Tibial nerve (tissue), 4 donors: ENCODE measurements around the gene ZFAND3. TPM values are rescaled to one million over a fixed set of nuclear protein-coding genes. Genes with fewer than 3 reads are reported as not detected.

Source experiments
- DNase-seq, 2 donors: peaks; one replicate each; pipeline ENCODE4 v3.0.0-alpha.2; 2019; ENCODE audit warnings: low spot score in 2 of 2
- H3K27ac ChIP-seq, 4 donors: fragments of 200-600 bp; sonication (generic) in 3 of 4; one replicate each; pipeline ENCODE4 v1.5.1; 2017 to 2019; ENCODE audit warnings: mild to moderate bottlenecking in 1 of 4
- H3K27me3 ChIP-seq, 2 donors: fragments of 200-600 bp; sonication (generic) in 1 of 2; one replicate each; pipeline versions ENCODE4 v1.5.1 to v1.6.0; 2017 to 2019
- H3K36me3 ChIP-seq, 3 donors: fragments of 200-600 bp; sonication (generic); one replicate each; pipeline ENCODE4 v1.5.1; 2018 to 2019
- H3K4me1 ChIP-seq, 4 donors: fragments of 200-600 bp; sonication (generic) in 3 of 4; one replicate each; pipeline ENCODE4 v1.5.1; 2017 to 2019
- H3K4me3 ChIP-seq, 4 donors: fragments of 200-600 bp; sonication (generic) in 3 of 4; one replicate each; pipeline ENCODE4 v1.5.1; 2017 to 2019; ENCODE audit warnings: mild to moderate bottlenecking in 1 of 4, moderate library complexity in 1 of 4
- H3K9me3 ChIP-seq, 4 donors: fragments of 200-600 bp; sonication (generic) in 3 of 4; one replicate each; pipeline ENCODE4 v1.5.1; 2017 to 2019
- CTCF ChIP-seq, 5 experiments: fragments of 200-600 bp in 3 of 5; fragments of 450-650 bp in 2 of 5; sonication (generic) in 3 of 5; IDR thresholded peaks; one replicate each; pipeline ENCODE4 v1.5.1; 2016 to 2019; ENCODE audit warnings: antibody characterized with exemption in 5 of 5, mild to moderate bottlenecking in 3 of 5, moderate library complexity in 2 of 5
- EP300 ChIP-seq, 2 donors: sonication (generic); formaldehyde crosslinking; IDR thresholded peaks; one replicate each; pipeline ENCODE4 v1.6.1; 2017; ENCODE audit warnings: antibody characterized with exemption in 2 of 2, mild to moderate bottlenecking in 1 of 2
- POLR2A ChIP-seq, 2 donors: fragments of 450-650 bp; IDR thresholded peaks; one replicate each; pipeline ENCODE4 v1.6.1; 2017; ENCODE audit warnings: antibody characterized with exemption in 2 of 2, mild to moderate bottlenecking in 2 of 2, moderate library complexity in 2 of 2
- WGBS, 2 donors: methylation state at CpG; one replicate each; pipeline ENCODE4 v1.1.5; 2018; 5-methylcytosine and 5-hydroxymethylcytosine counted together
- total RNA-seq, 4 donors: library from RNA; depleted of rRNA; stranded (reverse); fragments of >200 nt; gene quantifications; one replicate each; pipeline ENCODE4 v1.1.0, GENCODE V29; 2016

Gene ZFAND3
- total RNA-seq, 4 donors from 2014 or later = 30.1 to 47.9 (median 39.1) TPM

- peaks cover 0 to 5% (median 0%) of the 10 kb centered on the region in 4 donors for H3K4me1 ChIP-seq
- H3K27me3 ChIP-seq = no peaks in the 10 kb centered on the region
- H3K36me3 ChIP-seq = peaks cover 0 to 17% (median 0%) of the 10 kb centered on the region in 3 donors
- DNase-seq = no peak
- no peak overlapping the region for H3K4me3 ChIP-seq
- H3K27ac ChIP-seq = no peak overlapping the region
- peaks cover 0 to 15% (median 1%) of the 10 kb centered on the region in 4 donors for H3K9me3 ChIP-seq
- WGBS, 2 donors = 94 to 95% methylated on average over 5 of the region's 5 CpGs
- no peak for TF ChIP-seq POLR2A (IDR thresholded peaks at IDR 0.05)
- TF ChIP-seq EP300 (IDR thresholded peaks at IDR 0.05) = no peak
- no peak for TF ChIP-seq CTCF (IDR thresholded peaks at IDR 0.05)
Observed at GRCh38 chr6:37894585-37894984, 75.1 kb downstream of the ZFAND3 start.

GRCh38 chr6:37897321-37897720, 77.8 kb downstream of the ZFAND3 start:
- peaks cover 0 to 17% (median 0%) of the 10 kb centered on the region in 3 donors for H3K36me3 ChIP-seq
- H3K27ac ChIP-seq = no peak overlapping the region
- WGBS, 2 donors = 86 to 87% methylated on average over 5 of the region's 5 CpGs

GRCh38 chr6:37897818-37898515, 78.4 kb downstream of the ZFAND3 start:
- Histone ChIP-seq H3K4me1 (peaks cover 0 to 10% (median 0%) of the 10 kb centered on the region in 4 donors), H3K27ac (no peak overlapping the region), H3K36me3 (peaks cover 0 to 17% (median 0%) of the 10 kb centered on the region in 3 donors), H3K27me3 (no peaks in the 10 kb centered on the region), H3K9me3 (peaks cover 0 to 15% (median 1%) of the 10 kb centered on the region in 4 donors), H3K4me3 (no peak overlapping the region)
- no peak for TF ChIP-seq CTCF (IDR thresholded peaks at IDR 0.05)
- 91 to 92% methylated on average over 4 of the region's 4 CpGs for WGBS, 2 donors
- DNase-seq = no peak

More at GRCh38 chr6:37897321-37897720, 77.8 kb downstream of the ZFAND3 start:
- DNase-seq = no peak
- peaks cover 0 to 15% (median 1%) of the 10 kb centered on the region in 4 donors for H3K9me3 ChIP-seq
- no peaks in the 10 kb centered on the region for H3K27me3 ChIP-seq
- no peak for TF ChIP-seq CTCF (IDR thresholded peaks at IDR 0.05)
- TF ChIP-seq POLR2A (IDR thresholded peaks at IDR 0.05) = no peak
- TF ChIP-seq EP300 (IDR thresholded peaks at IDR 0.05) = no peak
- peaks cover 0 to 10% (median 0%) of the 10 kb centered on the region in 4 donors for H3K4me1 ChIP-seq
- H3K4me3 ChIP-seq = no peak overlapping the region

- Histone ChIP-seq H3K27ac (no peak overlapping the region), H3K27me3 (no peaks in the 10 kb centered on the region), H3K36me3 (no peaks in the 10 kb centered on the region), H3K9me3 (no peaks in the 10 kb centered on the region), H3K4me3 (no peak overlapping the region), H3K4me1 (peaks cover 0 to 29% (median 2%) of the 10 kb centered on the region in 4 donors)
- DNase-seq = no peak
- TF ChIP-seq POLR2A (IDR thresholded peaks at IDR 0.05) (no peak), CTCF (IDR thresholded peaks at IDR 0.05) (no peak), EP300 (IDR thresholded peaks at IDR 0.05) (no peak)
- WGBS, 2 donors = 64 to 66% methylated on average over 9 of the region's 9 CpGs
Observed at GRCh38 chr6:37903351-37904340, 84.1 kb downstream of the ZFAND3 start.
